Measurements from ENCODE around the gene THOC6.

THOC6 gene

DNA sequence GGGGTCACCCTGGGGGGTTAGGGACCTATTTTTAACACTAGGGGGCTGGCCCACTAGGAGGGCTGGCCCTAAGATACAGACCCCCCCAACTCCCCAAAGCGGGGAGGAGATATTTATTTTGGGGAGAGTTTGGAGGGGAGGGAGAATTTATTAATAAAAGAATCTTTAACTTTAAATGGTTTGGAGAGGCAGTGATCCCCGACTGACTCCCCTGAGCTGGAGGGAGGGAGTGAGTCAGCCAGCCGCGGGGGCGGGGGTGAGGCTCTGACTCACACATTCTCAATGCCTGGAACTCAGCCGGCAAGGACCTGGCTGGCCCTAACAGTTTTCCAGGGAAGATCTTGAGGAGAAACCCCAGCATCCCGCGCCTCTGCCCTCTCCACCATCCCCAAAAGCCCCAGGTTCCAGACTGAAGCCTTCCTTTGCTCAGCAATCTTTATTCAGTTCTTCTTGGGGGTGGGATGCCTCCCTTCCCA is 1.6 kb upstream of the THOC6 start:
- H3K4me3 ChIP-seq (ENCODE audit: low read depth, low read length): peak overlapping the region; percentile 93

DNA sequence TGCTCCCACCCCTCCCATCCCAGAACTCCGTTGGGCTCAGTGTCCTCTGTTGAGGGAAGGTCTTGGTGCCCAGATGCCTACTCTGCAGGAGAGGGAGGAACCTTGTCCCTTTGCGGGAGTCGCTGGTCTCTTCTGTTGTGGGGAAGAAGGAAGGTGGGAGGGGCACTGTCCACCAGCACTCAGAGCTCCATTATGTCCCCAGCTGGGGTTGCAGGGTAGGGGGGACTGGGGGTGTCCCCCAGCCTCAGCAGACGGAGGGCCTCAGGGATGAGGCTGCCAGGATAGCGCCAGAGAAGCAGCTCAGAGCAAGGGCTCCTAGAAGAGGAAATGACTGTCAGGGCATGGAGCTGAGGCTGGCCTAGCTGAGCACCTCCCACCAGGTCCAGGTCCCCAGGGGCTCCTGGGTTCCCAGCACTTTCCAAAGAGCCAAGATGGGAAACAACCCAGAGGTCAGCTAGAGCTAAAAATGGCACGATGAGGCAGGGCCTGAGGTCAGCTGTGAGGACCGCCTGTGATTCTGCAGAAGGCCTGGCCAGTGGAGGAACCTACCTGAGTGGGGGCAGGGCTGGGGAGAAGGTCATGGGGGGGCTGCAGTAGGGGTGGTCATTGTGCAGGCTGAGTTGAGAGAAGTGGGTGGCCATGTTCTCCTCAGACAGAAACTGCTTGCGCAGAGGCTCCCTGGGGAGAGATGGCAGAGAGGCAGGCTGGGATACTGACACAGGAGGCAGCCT is 986 bp upstream of the THOC6 start:
- peak overlapping the region; percentile 93 for H3K4me3 ChIP-seq (ENCODE audit: low read depth, low read length)
- TF ChIP-seq, protein P1, sequence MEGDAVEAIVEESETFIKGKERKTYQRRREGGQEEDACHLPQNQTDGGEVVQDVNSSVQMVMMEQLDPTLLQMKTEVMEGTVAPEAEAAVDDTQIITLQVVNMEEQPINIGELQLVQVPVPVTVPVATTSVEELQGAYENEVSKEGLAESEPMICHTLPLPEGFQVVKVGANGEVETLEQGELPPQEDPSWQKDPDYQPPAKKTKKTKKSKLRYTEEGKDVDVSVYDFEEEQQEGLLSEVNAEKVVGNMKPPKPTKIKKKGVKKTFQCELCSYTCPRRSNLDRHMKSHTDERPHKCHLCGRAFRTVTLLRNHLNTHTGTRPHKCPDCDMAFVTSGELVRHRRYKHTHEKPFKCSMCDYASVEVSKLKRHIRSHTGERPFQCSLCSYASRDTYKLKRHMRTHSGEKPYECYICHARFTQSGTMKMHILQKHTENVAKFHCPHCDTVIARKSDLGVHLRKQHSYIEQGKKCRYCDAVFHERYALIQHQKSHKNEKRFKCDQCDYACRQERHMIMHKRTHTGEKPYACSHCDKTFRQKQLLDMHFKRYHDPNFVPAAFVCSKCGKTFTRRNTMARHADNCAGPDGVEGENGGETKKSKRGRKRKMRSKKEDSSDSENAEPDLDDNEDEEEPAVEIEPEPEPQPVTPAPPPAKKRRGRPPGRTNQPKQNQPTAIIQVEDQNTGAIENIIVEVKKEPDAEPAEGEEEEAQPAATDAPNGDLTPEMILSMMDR (IDR thresholded peaks at IDR 0.05; ENCODE audit: low read depth, low read length): no peak

More for the DNA sequence above, 1.6 kb upstream of the THOC6 start:
- TF ChIP-seq, protein P1 (IDR thresholded peaks at IDR 0.05; ENCODE audit: low read depth, low read length): no peak

DNA sequence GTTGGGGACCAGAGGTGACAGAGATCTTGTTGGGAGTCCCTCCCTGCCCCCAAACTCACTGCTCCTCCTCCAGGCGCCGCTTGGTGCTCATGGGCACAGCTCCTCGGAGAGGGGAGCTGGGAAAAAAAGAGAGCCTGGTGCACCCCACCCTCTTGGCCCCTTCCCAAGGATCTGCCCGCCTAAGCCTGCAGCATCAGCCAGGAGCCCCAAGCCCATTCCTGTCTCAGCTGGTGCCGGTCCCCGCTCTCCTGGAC is 493 bp upstream of the THOC6 start:
- TF ChIP-seq, protein P1 (IDR thresholded peaks at IDR 0.05; ENCODE audit: low read depth, low read length): no peak
- H3K4me3 ChIP-seq (ENCODE audit: low read depth, low read length): peak overlapping the region; percentile 93

DNA sequence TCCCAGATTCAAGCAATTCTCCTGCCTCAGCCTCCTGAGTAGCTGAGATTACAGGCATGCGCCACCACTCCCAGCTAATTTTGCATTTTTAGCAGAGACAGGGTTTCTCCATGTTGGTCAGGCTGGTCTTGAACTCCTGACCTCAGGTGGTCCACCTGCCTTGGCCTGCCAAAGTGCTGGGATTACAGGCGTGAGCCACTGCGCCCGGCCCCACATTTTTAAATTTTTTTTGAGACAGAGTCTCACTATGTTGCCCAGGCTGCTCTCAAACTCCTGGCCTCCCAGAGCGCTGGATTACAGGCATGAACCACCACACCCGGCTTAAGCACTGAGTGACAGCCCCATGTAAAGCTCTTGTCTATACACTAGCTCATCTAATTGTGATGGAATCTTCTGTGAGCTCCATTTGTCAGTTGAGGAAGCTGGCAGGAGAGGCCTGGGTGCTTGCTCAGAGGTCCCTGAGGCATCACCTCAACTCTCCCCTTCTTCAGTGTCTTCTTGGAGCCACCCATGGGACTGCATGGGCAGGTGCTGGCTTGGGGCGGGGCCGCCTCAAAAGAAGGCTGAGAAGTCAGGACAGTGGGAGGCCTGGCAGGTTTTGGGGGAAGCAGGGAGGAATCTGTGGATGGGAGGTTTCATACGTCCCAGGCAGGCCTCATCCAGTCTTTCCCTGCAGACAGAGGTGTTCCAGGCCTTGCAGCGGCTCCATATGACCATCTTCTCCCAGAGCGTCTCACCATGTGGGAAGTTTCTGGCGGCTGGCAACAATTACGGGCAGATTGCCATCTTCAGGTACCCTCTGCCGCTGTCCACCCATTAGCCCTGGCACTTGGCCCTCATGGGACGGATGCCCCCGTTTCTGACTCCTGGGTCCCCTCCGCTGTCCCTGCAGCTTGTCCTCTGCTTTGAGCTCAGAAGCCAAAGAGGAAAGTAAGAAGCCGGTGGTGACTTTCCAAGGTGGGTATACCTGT is 1.5 kb downstream of the THOC6 start:
- no peak overlapping the region for H3K4me3 ChIP-seq (ENCODE audit: low read depth, low read length)
- TF ChIP-seq, protein P1 (IDR thresholded peaks at IDR 0.05; ENCODE audit: low read depth, low read length): no peak

DNA sequence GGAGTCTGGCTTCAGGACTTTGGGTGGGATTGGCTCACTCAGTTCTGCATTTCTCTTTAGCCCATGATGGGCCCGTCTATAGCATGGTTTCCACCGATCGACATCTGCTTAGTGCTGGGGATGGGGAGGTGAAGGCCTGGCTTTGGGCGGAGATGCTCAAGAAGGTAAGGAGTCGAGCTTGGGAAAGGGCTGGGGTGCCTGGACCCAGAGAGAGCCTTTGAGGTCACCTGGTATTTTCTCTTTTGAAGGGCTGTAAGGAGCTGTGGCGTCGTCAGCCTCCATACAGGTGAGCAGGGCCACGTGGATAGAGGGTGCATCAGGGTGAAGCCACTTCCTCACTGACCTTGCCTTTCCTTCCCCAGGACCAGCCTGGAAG is 2.2 kb downstream of the THOC6 start:
- H3K4me3 ChIP-seq (ENCODE audit: low read depth, low read length): no peak overlapping the region
- TF ChIP-seq, protein P1 (IDR thresholded peaks at IDR 0.05; ENCODE audit: low read depth, low read length): no peak

DNA sequence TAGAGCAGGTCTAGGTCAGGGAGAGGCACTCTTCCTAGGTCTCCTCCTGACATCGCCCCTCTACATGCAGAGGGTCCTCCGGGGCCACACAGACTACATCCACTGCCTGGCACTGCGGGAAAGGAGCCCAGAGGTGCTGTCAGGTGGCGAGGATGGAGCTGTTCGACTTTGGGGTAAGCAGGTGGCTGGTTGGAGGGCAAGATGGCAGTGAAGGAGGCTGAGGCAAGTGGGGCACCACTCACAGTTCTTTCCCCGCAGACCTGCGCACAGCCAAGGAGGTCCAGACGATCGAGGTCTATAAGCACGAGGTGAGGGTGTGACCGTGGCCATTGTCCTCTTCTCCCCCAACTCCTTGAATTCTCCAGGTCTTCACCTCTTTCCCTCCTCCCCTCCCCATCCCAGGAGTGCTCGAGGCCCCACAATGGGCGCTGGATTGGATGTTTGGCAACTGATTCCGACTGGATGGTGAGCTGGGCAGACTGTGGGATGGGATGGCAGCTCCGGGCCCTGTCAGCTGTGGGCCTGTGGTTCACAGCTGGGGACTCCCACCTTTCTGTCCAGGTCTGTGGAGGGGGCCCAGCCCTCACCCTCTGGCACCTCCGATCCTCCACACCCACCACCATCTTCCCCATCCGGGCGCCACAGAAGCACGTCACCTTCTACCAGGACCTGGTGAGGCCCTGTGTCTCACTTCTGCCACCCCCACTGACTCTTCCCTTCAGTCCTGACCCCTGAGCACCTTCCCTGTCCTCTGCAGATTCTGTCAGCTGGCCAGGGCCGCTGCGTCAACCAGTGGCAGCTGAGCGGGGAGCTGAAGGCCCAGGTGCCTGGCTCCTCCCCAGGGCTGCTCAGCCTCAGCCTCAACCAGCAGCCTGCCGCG is 3.0 kb downstream of the THOC6 start:
- TF ChIP-seq, protein P1 (IDR thresholded peaks at IDR 0.05; ENCODE audit: low read depth, low read length): no peak
- H3K4me3 ChIP-seq (ENCODE audit: low read depth, low read length): no peak overlapping the region

Measured in WI38 (cell line).